ENCODE data around the gene NECAP2.
"Not testable (repeated sequence)": the region's sequence is repeated elsewhere in the genome, so short reads cannot be mapped to it uniquely, and the experiment has no call there.

DNA sequence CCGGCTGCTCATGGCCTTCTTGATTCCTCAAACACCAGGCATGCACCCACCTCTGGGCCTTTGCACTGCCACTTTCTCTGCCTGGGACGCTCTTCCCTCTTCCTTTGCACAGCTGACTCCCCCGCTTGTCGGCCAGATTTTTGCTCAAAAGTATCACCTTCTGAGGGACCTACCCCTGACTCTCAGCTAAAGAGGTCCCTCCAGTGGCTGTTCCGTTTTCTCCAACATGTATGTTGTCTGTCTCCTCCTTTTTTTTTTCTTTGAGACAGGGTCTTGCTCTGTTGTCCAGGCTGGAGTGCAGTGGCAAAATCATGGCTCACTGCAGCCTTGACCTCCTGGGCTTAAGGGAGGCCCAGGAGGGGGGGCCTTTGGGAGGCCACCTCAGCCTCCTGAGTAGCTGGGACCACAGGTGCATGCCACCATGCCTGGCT, 57.0 kb downstream of the NECAP2 start:
- TF ChIP-seq, protein P1, sequence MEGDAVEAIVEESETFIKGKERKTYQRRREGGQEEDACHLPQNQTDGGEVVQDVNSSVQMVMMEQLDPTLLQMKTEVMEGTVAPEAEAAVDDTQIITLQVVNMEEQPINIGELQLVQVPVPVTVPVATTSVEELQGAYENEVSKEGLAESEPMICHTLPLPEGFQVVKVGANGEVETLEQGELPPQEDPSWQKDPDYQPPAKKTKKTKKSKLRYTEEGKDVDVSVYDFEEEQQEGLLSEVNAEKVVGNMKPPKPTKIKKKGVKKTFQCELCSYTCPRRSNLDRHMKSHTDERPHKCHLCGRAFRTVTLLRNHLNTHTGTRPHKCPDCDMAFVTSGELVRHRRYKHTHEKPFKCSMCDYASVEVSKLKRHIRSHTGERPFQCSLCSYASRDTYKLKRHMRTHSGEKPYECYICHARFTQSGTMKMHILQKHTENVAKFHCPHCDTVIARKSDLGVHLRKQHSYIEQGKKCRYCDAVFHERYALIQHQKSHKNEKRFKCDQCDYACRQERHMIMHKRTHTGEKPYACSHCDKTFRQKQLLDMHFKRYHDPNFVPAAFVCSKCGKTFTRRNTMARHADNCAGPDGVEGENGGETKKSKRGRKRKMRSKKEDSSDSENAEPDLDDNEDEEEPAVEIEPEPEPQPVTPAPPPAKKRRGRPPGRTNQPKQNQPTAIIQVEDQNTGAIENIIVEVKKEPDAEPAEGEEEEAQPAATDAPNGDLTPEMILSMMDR (IDR thresholded peaks at IDR 0.05): not testable (repeated sequence)
- TF ChIP-seq POLR2AphosphoS5 (IDR thresholded peaks at IDR 0.05): not testable (repeated sequence)
